Aorta (tissue), 5 donors: ENCODE data around the gene CD58. TPM values are rescaled to one million over a fixed set of nuclear protein-coding genes. Genes with fewer than 3 reads are reported as not detected.
A peak's percentile ranks its signal among the peaks of the same experiment; 100 is the strongest.
"Not testable (repeated sequence)": the region's sequence is repeated elsewhere in the genome, so short reads cannot be mapped to it uniquely, and the experiment has no call there.

Experiments used
- ATAC-seq: fragments of 200-7000 bp; cut with Tn5 transposase; one replicate; pipeline ENCODE4 v1.9.1; 2022; ENCODE audit warnings: moderate library complexity; ENCODE audit not compliant: low FRiP score
- DNase-seq, 2 donors: peaks; one replicate each; pipeline ENCODE4 v3.0.0-alpha.2; 2020
- H3K27ac ChIP-seq, 2 donors: one replicate each; pipeline ENCODE4 v1.5.1; 2013; ENCODE audit warnings: low read length in 2 of 2, mild to moderate bottlenecking in 2 of 2, moderate library complexity in 2 of 2, control low read depth in 1 of 2, inconsistent platforms in 1 of 2, low read depth in 1 of 2
- H3K27me3 ChIP-seq, 2 donors: one replicate each; pipeline ENCODE4 v1.6.1; 2013; ENCODE audit warnings: control low read depth in 1 of 2, low read length in 1 of 2, mild to moderate bottlenecking in 1 of 2, moderate library complexity in 1 of 2; ENCODE audit not compliant: insufficient read depth in 2 of 2, control insufficient read depth in 1 of 2
- H3K36me3 ChIP-seq, 2 donors: one replicate each; pipeline ENCODE4 v1.6.1; 2013; ENCODE audit warnings: control low read depth in 1 of 2, low read length in 1 of 2, mild to moderate bottlenecking in 1 of 2; ENCODE audit not compliant: insufficient read depth in 2 of 2, control insufficient read depth in 1 of 2
- H3K4me1 ChIP-seq, 2 donors: one replicate each; pipeline ENCODE4 v1.6.1; 2013; ENCODE audit warnings: low read length in 2 of 2, control low read depth in 1 of 2, mild to moderate bottlenecking in 1 of 2, moderate library complexity in 1 of 2; ENCODE audit not compliant: insufficient read depth in 2 of 2, control insufficient read depth in 1 of 2
- H3K4me3 ChIP-seq, 2 donors: one replicate each; pipeline ENCODE4 v1.5.1; 2013; ENCODE audit warnings: low read length in 2 of 2, control low read depth in 1 of 2, mild to moderate bottlenecking in 1 of 2
- H3K9me3 ChIP-seq: one replicate; pipeline ENCODE4 v1.6.1; 2013; ENCODE audit warnings: mild to moderate bottlenecking, low read length; ENCODE audit not compliant: control insufficient read depth
- whole genome bisulfite sequencing, 2 donors: extraction: QIAGEN DNeasy Blood & Tissue Kit; methylation state at CpG; one replicate each; pipeline ENCODE4 v1.1.7; 2013; 5-methylcytosine and 5-hydroxymethylcytosine counted together
- intact Hi-C, 2 donors: fragments of 100-400 bp; cut with DNase I; formaldehyde crosslinking; loops; one replicate each; pipeline versions ENCODE4 v1.14.2 to v1.15.0; 2022
- long read RNA-seq, 2 donors: library from polyadenylated mRNA; unstranded; transcript quantifications; one replicate each; pipeline ENCODE4 v2.0.0, GENCODE V29; 2020 to 2021
- polyA plus RNA-seq, 2 donors: library from polyadenylated mRNA; stranded (reverse); fragments of 200-250 nt; gene quantifications; one replicate each; pipeline ENCODE4 v1.2.3, GENCODE V29; 2013
- total RNA-seq, 2 donors: library from RNA; stranded (reverse); fragmentation: NEBNext Ultra II Directional; extraction: Animal tissue kit (Norgen Biotek cat#: 25700); gene quantifications; one replicate each; pipeline ENCODE4 v1.2.1, GENCODE V29; 2021
- donor health status: healthy with polysubstance abuse.
- donor health status: Bipolar disorder and iron deficiency.
- donor health status: DM: no; HTN: no; CAD: no.
- donor health status: DM: no; HTN: no; CAD: no.
- donor health status: DM: yes; HTN: yes; CAD: no.

The CD58 gene, protein sequence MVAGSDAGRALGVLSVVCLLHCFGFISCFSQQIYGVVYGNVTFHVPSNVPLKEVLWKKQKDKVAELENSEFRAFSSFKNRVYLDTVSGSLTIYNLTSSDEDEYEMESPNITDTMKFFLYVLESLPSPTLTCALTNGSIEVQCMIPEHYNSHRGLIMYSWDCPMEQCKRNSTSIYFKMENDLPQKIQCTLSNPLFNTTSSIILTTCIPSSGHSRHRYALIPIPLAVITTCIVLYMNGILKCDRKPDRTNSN
- 10 to 100 TPM; 28.6 to 30.7 TPM for total RNA-seq
- polyA plus RNA-seq, result 10 to 100 TPM; 32.4 to 45.4 TPM
- long read RNA-seq, donor 1, transcript CD58-202 (6 exons, 1,098 nt), result minor isoform, 26 of 93 reads
- long read RNA-seq, donor 1, transcript CD58-201 (4 exons, 892 nt), result major isoform, 38 of 93 reads
- long read RNA-seq, donor 1, partial matches to known transcripts, result 3 of 93 reads
- long read RNA-seq, donor 1, other reads (novel, unspliced or antisense), result 21 of 93 reads
- long read RNA-seq, donor 2, transcript CD58-202 (6 exons, 1,098 nt), result major isoform, 11 of 25 reads
- long read RNA-seq, donor 2, transcript CD58-201 (4 exons, 892 nt), result minor isoform, 5 of 25 reads
- long read RNA-seq, donor 2, partial matches to known transcripts, result 0 of 25 reads
- long read RNA-seq, donor 2, other reads (novel, unspliced or antisense), result 8 of 25 reads

DNA sequence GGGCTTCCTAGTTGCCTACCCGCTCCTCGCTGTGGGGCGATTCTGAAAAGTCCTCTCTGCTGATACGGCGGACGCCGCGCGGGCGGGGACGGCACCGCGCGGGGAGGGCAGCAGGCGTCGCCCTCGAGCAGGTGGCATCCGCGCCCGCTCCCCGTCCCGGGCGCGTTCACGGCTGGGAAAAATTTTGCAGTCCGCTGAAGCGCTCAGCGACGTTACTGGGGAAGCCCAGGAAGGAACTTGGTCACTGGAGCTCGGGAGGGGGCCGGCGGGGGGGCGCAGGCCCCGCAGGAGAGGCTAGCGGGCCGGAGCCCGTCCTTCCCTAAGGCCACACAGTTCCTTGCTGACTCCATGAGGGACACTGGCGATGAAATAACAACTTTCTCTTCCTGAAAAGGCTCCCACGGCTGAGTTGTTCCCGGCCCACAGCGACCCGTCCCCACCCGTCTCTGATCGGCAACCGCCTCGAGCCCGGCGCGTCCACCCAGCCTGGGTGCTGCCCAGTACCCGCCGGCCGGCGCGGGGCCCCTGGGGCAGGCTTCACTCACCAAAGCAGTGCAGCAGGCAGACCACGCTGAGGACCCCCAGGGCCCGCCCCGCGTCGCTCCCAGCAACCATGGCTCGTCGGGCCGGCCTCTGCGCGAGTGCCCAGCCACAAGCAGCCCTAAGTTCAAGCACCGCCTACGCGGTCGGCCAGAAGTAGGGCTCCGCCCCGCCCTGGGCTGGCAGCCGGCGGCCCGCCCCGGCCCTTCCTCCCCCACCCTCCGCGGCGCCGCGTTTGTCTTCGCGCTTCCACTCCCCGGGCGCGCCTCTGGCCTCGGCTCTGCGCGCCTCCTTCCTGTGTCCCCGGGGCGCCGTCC, at the start of gene CD58:
Gene CD58, minus strand, starts transcription at position 669 of the 857 bp plus-strand sequence. Its CDS starts 54 bp downstream, at position 615.
- Histone ChIP-seq H3K36me3 (no peaks in the 10 kb centered on the region), H3K27me3 (no peaks in the 10 kb centered on the region), H3K27ac (peak within 1 kb of the TSS; percentile 73 to 92), H3K4me1 (no peaks in the 10 kb centered on the region), H3K9me3 (no peaks in the 10 kb centered on the region), H3K4me3 (peak within 1 kb of the TSS; percentile 47 to 72)
- 1% methylated on average over 73 to 90 of the region's 90 CpGs for WGBS, 2 donors
- intact Hi-C loops, result loop anchor here (5.0 to 10.0 kb wide), 5 partner anchors 48 to 554 kb away; partner anchors contain the start of genes ATP1A1 (in 1 of the 2), TRIM45 (in 1 of the 2) and TTF2 (in 1 of the 2)
- ATAC-seq (peak; percentile 94), DNase-seq (peak; percentile 96 to 97)

DNA sequence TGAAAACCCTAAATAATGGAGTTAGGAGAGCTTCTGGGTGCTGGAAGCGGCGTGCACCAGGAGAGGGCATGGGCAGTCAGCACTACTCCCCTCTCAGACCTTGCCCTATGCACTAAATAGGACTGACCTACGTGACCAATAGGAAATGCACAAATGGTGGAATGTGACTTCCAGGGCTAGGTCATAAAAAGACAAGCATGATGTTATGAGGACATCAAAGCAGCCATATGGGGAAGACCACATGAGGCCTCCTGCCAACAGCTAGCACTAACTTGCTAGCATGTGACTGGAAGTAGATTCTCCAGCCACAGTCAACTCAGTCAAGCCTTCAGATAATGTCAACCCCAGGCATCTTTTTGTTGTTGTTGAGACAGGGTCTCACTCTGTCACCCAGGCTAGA, 49.6 kb upstream of the CD58 start:
- intact Hi-C loops, H3K36me3 ChIP-seq, H3K9me3 ChIP-seq, H3K4me3 ChIP-seq, DNase-seq, H3K4me1 ChIP-seq, ATAC-seq, H3K27ac ChIP-seq, H3K27me3 ChIP-seq: not testable (repeated sequence)
- 97% methylated on average over 3 of the region's 3 CpGs for WGBS, 2 donors

DNA sequence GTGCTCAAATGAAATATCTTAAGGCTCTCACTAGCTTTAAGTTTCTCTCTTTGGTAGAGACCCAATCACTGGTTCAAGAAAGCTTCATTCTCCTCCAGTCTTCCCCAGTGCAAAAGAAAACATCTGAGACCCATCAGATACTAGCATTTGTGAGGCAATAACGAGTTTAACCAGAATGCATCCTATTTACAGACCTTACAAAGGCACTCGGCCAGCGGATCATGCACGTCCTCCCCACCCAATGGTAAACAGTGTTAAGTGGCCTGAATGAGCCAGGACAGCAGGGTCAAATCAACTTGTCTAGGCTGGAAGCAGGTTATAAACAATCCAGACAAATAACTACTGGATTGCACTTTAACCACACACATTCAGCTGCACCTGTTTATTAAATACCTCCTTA, 48.3 kb upstream of the CD58 start:
- H3K4me1 ChIP-seq, intact Hi-C loops, H3K4me3 ChIP-seq, DNase-seq, H3K27ac ChIP-seq, H3K36me3 ChIP-seq, ATAC-seq, H3K9me3 ChIP-seq, H3K27me3 ChIP-seq: not testable (repeated sequence)
- WGBS, 2 donors, result 76 to 78% methylated on average over 4 of the region's 4 CpGs

DNA sequence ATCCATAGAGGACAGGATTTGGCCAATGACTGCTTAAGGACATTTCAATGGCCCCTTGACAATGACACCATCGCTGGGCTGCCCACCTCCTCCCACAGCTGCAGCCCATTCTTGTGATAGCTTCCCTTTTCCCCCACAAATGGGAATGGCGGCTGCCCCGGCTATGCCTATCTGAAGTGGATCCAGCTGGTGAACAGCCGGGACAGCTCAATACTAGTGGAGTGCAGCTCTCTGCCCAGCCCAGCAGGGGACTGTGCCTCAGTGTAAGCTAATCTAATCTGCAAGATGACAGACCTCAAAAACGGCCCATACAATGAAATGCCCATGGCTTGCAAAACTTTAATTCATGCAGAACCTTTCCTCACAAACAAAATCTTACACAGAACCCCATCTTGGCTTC, 47.0 kb upstream of the CD58 start:
- H3K36me3 ChIP-seq, H3K9me3 ChIP-seq, intact Hi-C loops, H3K4me1 ChIP-seq, H3K4me3 ChIP-seq, DNase-seq, ATAC-seq, H3K27me3 ChIP-seq, H3K27ac ChIP-seq: not testable (repeated sequence)
- WGBS, 2 donors, result 80 to 83% methylated on average over 5 of the region's 5 CpGs

DNA sequence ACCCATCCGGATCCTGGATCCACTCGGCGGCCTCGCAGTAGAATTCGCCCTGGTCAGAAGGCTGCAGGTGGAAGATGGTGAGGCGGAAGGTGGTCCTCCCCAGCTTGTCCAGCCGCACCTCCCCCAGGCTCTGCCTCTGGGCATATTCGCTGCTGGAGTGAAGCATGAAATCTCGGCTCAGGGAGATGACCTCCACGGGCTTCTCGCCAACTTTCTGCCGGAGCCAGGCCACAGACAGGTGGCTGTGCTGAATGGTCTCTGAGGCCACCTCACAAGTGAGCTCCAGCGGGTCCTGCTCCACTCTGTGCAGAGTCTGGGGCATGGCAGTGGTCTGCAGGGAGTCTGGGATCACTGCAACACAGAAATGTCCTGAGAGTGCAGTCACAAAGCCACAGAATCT, 43.0 kb upstream of the CD58 start:
- DNase-seq, H3K4me3 ChIP-seq, H3K36me3 ChIP-seq, H3K27me3 ChIP-seq, H3K4me1 ChIP-seq, intact Hi-C loops, H3K9me3 ChIP-seq, ATAC-seq, H3K27ac ChIP-seq: not testable (repeated sequence)
- WGBS, 2 donors, result 86 to 93% methylated on average over 7 to 13 of the region's 13 CpGs

DNA sequence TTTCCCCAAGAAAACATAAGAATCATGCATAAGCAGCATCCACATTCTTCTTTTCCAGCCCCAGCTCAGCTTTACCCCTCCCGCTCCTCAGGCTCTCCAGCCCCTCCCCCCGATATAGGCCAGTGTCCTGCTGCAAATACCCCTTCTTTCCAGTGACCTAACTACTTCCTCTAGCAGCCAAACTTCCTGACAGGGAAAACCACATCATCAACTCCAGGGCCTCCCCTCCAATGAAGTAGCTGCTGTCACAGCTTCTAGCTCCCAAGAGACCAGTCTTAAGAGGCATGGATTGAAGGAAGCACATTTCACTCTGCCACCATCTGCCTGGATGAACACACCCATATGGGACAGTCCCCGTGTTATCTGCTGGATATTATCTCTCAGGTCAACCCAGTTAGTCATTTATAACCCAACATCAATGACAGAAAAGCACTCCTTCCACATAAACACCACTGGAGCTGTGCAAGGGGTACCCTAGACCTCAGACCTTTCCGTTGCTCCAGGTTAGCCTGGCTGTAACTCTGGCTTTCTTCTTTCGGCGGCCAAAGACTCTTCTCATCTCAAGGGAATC, 39.1 kb upstream of the CD58 start:
- H3K4me3 ChIP-seq, H3K4me1 ChIP-seq, H3K27ac ChIP-seq, ATAC-seq, intact Hi-C loops, H3K36me3 ChIP-seq, H3K9me3 ChIP-seq, H3K27me3 ChIP-seq, DNase-seq: not testable (repeated sequence)
- WGBS, 2 donors, result 93 to 94% methylated on average over 6 of the region's 6 CpGs

DNA sequence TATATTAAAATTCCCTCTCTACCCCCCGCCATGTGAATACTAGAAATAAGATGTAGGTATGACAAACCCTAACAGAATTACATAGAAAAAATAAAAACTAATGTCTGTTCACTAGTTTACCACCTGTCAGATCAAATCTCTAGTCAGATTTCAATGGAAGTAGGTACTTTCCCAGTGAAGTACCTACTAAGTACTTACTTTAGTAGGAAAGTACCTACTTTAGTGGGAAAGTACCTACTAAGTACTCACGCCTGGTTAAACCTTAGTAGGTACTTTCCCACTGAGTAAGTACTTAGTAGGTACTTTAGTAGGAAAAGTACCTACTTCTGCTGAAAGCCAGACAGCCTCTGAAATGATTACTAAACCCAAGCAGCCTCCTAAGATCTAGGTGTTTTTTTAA, 38.0 kb upstream of the CD58 start:
- H3K36me3 ChIP-seq, H3K4me1 ChIP-seq, H3K27ac ChIP-seq, H3K27me3 ChIP-seq, H3K9me3 ChIP-seq, ATAC-seq, H3K4me3 ChIP-seq, DNase-seq, intact Hi-C loops: not testable (repeated sequence)
- WGBS, 2 donors, result 92 to 93% methylated on average over 2 of the region's 2 CpGs

DNA sequence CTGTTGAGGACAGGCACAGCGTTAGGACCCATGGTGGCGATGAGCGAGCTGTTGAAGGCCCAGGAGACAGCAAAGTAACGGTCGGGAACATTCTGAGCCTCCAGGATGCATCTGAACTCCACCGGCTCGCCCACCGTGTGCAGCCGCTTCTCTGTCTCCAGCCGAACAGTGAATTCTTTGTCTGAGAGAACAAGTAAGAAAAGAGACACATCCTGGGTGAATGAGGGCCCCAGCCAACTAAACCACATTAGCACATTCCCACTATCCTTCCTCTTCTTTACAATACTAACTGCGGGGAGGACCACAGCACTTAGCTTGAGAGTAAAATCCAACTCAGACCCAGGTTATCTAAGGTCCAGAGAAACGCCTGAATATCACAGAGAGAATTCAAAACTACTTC, 37.3 kb upstream of the CD58 start:
- H3K36me3 ChIP-seq, H3K27ac ChIP-seq, H3K4me3 ChIP-seq, DNase-seq, H3K9me3 ChIP-seq, intact Hi-C loops, ATAC-seq, H3K4me1 ChIP-seq, H3K27me3 ChIP-seq: not testable (repeated sequence)
- 75 to 86% methylated on average over 8 to 12 of the region's 12 CpGs for WGBS, 2 donors
